GM06990 (cell line): ENCODE data around the gene CCSER2.

Source experiments
- DNase-seq: peaks from one replicate; pipeline ENCODE4 v3.0.0-alpha.2; 2011; ENCODE audit not compliant: insufficient read length; ENCODE audit errors: extremely low read depth
- H3K27me3 ChIP-seq: replicated peaks from 2 replicates; pipeline ENCODE4 v1.6.0; 2011; ENCODE audit warnings: low read length; ENCODE audit not compliant: control insufficient read depth, insufficient read depth
- H3K36me3 ChIP-seq: 2 replicates; pipeline ENCODE4 v1.5.1; 2011; ENCODE audit warnings: low read length; ENCODE audit not compliant: control insufficient read depth, insufficient read depth
- H3K4me3 ChIP-seq: replicated peaks from 2 replicates; pipeline ENCODE4 v1.5.1; 2011; ENCODE audit warnings: low read depth, mild to moderate bottlenecking, control low read depth, low read length
- TF ChIP-seq, protein P1 (sequence below): IDR thresholded peaks from 2 replicates; pipeline ENCODE4 v1.5.1; 2011; ENCODE audit warnings: low read length, control low read depth, mild to moderate bottlenecking, inconsistent platforms; ENCODE audit not compliant: insufficient read depth, poor library complexity, severe bottlenecking

CCSER2 gene

DNA sequence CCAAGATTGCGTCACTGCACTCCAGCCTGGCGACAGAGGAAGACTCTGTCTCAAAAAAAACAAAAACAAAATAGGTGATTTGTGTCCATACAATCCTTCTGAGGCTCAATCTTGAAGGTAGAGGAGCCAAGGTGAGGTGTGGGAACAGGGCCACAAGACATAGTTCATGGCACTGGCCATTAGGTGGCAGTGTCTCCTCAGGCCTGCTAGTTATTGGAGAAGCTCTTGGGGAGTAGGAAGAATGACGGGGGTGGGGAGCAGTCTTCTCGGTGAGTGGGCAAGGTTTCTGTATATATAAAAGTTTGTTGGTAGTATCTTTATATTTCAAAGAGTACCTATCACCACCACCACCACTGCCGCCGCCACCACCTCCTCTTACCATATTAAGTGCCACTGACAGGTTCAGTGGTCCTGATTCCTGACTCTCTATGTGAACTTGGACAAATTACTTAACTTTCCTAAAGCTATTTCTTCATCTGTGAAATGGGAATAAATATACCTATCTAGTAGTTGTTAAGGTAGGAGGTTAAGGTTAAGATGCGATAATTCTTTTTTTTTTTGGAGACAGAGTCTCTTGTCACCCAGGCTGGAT is 24.0 kb downstream of the CCSER2 start:
- H3K27me3 ChIP-seq: no peaks in the 10 kb centered on the region
- DNase-seq: no peak

DNA sequence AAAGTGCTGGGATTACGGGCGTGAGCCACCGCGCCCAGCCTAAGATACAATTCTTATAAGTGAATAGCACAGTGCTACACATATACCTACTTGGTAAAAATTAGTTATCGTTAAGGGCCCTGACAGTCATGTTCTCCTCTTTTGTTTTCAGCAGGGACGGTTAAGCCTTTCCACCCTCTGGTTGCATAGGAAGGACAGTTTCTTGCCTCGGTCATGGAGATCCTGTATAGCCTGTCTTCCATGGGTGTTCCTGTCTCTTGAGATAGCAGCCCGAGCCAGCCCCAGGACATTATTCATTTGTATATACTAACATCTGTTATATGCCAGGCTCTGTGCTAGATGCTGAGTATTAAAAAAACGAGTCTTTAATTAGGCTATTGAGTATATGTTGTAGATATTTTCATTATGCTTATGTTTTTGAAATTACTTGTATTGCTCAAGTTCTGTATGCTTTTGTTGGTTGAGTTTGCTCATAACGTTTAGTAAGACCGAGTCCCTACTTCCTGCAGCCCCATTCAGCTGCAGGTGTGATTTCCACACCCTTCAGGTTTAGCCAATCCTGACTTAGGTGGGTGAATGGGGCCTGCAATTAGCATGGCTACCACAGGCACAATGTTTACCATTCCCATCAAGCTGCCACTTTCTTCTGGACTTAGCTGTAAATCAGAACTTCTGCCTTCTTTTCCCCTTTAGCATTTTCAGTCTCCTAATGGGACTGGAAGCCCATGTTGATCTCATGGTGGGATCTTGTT is 24.8 kb downstream of the CCSER2 start:
- H3K4me3 ChIP-seq: no peak overlapping the region
- H3K27me3 ChIP-seq: no peaks in the 10 kb centered on the region
- TF ChIP-seq, protein P1, sequence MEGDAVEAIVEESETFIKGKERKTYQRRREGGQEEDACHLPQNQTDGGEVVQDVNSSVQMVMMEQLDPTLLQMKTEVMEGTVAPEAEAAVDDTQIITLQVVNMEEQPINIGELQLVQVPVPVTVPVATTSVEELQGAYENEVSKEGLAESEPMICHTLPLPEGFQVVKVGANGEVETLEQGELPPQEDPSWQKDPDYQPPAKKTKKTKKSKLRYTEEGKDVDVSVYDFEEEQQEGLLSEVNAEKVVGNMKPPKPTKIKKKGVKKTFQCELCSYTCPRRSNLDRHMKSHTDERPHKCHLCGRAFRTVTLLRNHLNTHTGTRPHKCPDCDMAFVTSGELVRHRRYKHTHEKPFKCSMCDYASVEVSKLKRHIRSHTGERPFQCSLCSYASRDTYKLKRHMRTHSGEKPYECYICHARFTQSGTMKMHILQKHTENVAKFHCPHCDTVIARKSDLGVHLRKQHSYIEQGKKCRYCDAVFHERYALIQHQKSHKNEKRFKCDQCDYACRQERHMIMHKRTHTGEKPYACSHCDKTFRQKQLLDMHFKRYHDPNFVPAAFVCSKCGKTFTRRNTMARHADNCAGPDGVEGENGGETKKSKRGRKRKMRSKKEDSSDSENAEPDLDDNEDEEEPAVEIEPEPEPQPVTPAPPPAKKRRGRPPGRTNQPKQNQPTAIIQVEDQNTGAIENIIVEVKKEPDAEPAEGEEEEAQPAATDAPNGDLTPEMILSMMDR: no peak
- no peaks in the 10 kb centered on the region for H3K36me3 ChIP-seq
- no peak for DNase-seq

More for the DNA sequence above, 24.0 kb downstream of the CCSER2 start:
- TF ChIP-seq, protein P1: peak; percentile 88
- Histone ChIP-seq H3K4me3 (no peak overlapping the region), H3K36me3 (no peaks in the 10 kb centered on the region)

DNA sequence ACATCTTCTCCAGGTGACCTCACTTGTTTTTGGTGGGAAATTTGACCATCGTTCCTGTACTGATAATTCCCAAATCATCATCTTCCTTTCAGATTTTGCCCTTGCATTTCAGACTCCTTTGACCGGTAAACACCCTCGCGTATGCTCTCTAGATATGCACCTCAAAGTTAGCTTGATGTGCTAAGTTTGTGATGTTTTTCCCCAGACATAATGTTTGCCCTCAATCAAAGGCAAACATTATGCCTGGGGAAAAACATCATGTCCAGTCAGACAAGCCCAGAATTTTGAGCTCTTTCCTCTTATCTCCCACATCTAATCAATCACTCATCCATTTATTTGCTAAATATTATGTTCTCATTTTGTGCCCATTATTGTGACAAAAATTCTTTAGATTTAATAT is 26.2 kb downstream of the CCSER2 start:
- DNase-seq: no peak
- Histone ChIP-seq H3K27me3 (no peaks in the 10 kb centered on the region), H3K4me3 (no peak overlapping the region), H3K36me3 (no peaks in the 10 kb centered on the region)
- TF ChIP-seq, protein P1: no peak

GRCh38 chr10:84355106-84355505 is 26.7 kb downstream of the CCSER2 start:
- TF ChIP-seq, protein P1: no peak
- no peak for DNase-seq
- no peak overlapping the region for H3K4me3 ChIP-seq
- no peaks in the 10 kb centered on the region for H3K27me3 ChIP-seq
- H3K36me3 ChIP-seq: no peaks in the 10 kb centered on the region

DNA sequence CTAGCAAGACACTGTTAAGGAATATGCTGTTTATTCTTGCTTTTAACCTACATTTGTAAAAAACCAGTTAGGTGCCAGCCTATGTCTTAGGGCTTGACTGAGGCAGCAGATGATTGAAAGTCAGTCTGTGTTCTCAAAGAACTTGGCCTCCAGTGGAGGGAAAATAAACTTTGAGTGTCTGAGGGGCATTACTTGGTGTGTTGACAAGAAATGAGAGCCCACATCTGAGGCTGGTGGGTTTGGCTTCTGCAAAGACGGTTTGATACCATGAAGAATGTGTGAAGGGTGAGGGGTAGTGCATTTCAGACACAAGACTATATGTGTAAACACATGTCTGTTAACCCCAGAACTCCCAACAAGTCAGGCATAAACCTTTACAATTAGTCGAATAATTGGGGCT is 28.5 kb downstream of the CCSER2 start:
- no peaks in the 10 kb centered on the region for H3K36me3 ChIP-seq
- H3K27me3 ChIP-seq: no peaks in the 10 kb centered on the region
- H3K4me3 ChIP-seq: no peak overlapping the region
- no peak for DNase-seq
- TF ChIP-seq, protein P1: no peak
